Measurements from ENCODE around the gene KCNH1.

The KCNH1 gene

DNA sequence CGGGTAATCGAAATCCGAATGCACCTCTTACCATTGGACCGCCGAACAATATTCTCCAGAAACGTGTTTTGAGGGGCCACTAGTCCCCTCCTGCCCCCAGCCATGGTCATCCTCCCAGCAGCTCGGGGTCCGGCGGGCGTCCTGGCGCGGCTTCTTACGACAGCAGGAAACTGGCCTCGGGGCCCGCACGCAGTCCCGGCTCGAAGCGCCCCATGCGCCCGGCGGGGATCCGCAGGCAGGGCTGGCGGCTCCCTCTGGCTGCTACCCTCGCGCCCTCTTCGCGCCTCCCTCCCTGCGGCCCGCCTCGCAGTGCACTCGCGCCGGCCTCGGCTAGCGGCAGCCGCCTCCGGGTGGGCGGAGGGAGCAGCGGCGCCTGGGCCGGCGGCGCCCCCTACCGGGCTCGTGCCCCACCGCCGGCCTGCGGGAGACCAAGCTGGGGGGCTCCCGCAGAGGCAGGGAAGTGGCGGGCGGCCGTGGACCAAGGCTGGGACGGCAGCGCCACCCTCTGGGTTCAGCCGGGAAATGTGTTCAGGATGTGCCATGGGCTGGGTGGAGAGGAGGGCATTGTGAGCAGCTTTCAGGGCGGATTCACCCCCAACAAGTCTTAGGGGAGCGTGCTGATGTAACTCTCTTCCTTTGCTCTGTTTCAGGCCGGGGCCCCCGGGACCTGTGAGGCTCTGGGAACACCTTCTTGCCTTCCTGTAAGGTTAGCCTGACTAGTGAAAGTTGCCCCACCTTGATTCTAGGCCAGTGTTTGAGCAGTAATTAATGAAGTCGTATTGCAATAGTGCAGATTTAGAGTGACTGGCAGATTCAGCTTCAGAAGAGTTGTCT is at the start of gene KCNH1 (continued):
- TF ChIP-seq, protein P1, sequence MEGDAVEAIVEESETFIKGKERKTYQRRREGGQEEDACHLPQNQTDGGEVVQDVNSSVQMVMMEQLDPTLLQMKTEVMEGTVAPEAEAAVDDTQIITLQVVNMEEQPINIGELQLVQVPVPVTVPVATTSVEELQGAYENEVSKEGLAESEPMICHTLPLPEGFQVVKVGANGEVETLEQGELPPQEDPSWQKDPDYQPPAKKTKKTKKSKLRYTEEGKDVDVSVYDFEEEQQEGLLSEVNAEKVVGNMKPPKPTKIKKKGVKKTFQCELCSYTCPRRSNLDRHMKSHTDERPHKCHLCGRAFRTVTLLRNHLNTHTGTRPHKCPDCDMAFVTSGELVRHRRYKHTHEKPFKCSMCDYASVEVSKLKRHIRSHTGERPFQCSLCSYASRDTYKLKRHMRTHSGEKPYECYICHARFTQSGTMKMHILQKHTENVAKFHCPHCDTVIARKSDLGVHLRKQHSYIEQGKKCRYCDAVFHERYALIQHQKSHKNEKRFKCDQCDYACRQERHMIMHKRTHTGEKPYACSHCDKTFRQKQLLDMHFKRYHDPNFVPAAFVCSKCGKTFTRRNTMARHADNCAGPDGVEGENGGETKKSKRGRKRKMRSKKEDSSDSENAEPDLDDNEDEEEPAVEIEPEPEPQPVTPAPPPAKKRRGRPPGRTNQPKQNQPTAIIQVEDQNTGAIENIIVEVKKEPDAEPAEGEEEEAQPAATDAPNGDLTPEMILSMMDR (tag by site-specific recombination; IDR thresholded peaks at IDR 0.05): peak; percentile 89
- TF ChIP-seq ZNF791 (tag by site-specific recombination; IDR thresholded peaks at IDR 0.05) (no peak), ZNF354C (tag by site-specific recombination; IDR thresholded peaks at IDR 0.05; ENCODE audit: borderline replicate concordance, low read depth) (no peak), ZNF621 (tag by site-specific recombination; IDR thresholded peaks at IDR 0.05) (no peak), ZNF654 (tag by site-specific recombination; IDR thresholded peaks at IDR 0.05; ENCODE audit: low read depth) (peak; percentile 90), HOXC10 (CRISPR knock-in tag; IDR thresholded peaks at IDR 0.05) (no peak), ZNF530 (tag by site-specific recombination; IDR thresholded peaks at IDR 0.05; ENCODE audit: low read depth) (no peak), ZNF221 (tag by site-specific recombination; IDR thresholded peaks at IDR 0.05; ENCODE audit: borderline replicate concordance) (no peak), KLF9 (tag by site-specific recombination; IDR thresholded peaks at IDR 0.05; ENCODE audit: low read depth) (no peak), ZNF548 (tag by site-specific recombination; IDR thresholded peaks at IDR 0.05) (no peak), KLF10 (tag by site-specific recombination; IDR thresholded peaks at IDR 0.05) (peak; percentile 70), ZBTB26 (tag by site-specific recombination; optimal IDR thresholded peaks at IDR 0.05) (peak; percentile 82), ZNF266 (tag by site-specific recombination; IDR thresholded peaks at IDR 0.05; ENCODE audit: low read depth) (no peak), ZNF112 (tag by site-specific recombination; IDR thresholded peaks at IDR 0.05) (no peak), ZNF391 (tag by site-specific recombination; IDR thresholded peaks at IDR 0.05; ENCODE audit: borderline replicate concordance, low read depth) (no peak), IKZF3 (tag by site-specific recombination; IDR thresholded peaks at IDR 0.05) (peak; percentile 78; the same call in 1 of the 2 replicates), OSR2 (tag by site-specific recombination; IDR thresholded peaks at IDR 0.05) (peak; percentile 10; the same call in 1 of the 2 replicates), ZNF76 (tag by site-specific recombination; IDR thresholded peaks at IDR 0.05; ENCODE audit: borderline replicate concordance, low read depth) (0 out of 2 replicates have a peak, but pooled peaks have one; percentile 23), RBAK (tag by site-specific recombination; IDR thresholded peaks at IDR 0.05) (no peak), ZNF350 (tag by site-specific recombination; IDR thresholded peaks at IDR 0.05) (no peak), ZNF37A (tag by site-specific recombination; IDR thresholded peaks at IDR 0.05) (peak; percentile 56; the same call in 1 of the 2 replicates), ZNF777 (tag by site-specific recombination; IDR thresholded peaks at IDR 0.05; ENCODE audit: borderline replicate concordance) (peak; percentile 56; the same call in 1 of the 2 replicates), ZBTB8A (tag by site-specific recombination; IDR thresholded peaks at IDR 0.05) (peak; percentile 96), ZNF184 (tag by site-specific recombination; IDR thresholded peaks at IDR 0.05) (peak; percentile 79; the same call in 1 of the 2 replicates), ZNF138 (tag by site-specific recombination; IDR thresholded peaks at IDR 0.05; ENCODE audit: borderline replicate concordance) (no peak), ZNF2 (tag by site-specific recombination; IDR thresholded peaks at IDR 0.05) (0 out of 2 replicates have a peak, but pooled peaks have one; percentile 66), ZIC2 (tag by site-specific recombination; IDR thresholded peaks at IDR 0.05) (peak; percentile 83), ZNF768 (tag by site-specific recombination; IDR thresholded peaks at IDR 0.05) (no peak), ZNF549 (tag by site-specific recombination; IDR thresholded peaks at IDR 0.05) (peak; percentile 51; the same call in 1 of the 2 replicates), ZNF174 (tag by site-specific recombination; IDR thresholded peaks at IDR 0.05) (no peak), ZFP37 (tag by site-specific recombination; IDR thresholded peaks at IDR 0.05) (no peak), ZXDB (tag by site-specific recombination; IDR thresholded peaks at IDR 0.05) (0 out of 2 replicates have a peak, but pooled peaks have one; percentile 14), PBX3 (CRISPR knock-in tag; IDR thresholded peaks at IDR 0.05) (peak; percentile 86), SCRT1 (tag by site-specific recombination; IDR thresholded peaks at IDR 0.05; ENCODE audit: borderline replicate concordance) (no peak), ZNF341 (tag by site-specific recombination; IDR thresholded peaks at IDR 0.05; ENCODE audit: low read depth) (no peak; the same call in none of the 2 replicates), ZNF660 (tag by site-specific recombination; IDR thresholded peaks at IDR 0.05) (peak; percentile 98)
- TF ChIP-seq, protein P2, sequence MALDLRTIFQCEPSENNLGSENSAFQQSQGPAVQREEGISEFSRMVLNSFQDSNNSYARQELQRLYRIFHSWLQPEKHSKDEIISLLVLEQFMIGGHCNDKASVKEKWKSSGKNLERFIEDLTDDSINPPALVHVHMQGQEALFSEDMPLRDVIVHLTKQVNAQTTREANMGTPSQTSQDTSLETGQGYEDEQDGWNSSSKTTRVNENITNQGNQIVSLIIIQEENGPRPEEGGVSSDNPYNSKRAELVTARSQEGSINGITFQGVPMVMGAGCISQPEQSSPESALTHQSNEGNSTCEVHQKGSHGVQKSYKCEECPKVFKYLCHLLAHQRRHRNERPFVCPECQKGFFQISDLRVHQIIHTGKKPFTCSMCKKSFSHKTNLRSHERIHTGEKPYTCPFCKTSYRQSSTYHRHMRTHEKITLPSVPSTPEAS (tag by site-specific recombination; IDR thresholded peaks at IDR 0.05): no peak

All from HEK293 (cell line).